H1 (cell line): Measurements from ENCODE around the gene MPPED1. TPM values are rescaled to one million over a fixed set of nuclear protein-coding genes. Genes with fewer than 3 reads are reported as not detected.

ENCODE experiments used
- HDAC2 ChIP-seq, 2 experiments: fragments of 300-600 bp in 1 of 2; sonication (generic) in 1 of 2; IDR thresholded peaks; 2 replicates each; pipeline ENCODE4 v1.6.1; 2011 to 2012; ENCODE audit warnings: low read depth in 2 of 2, low read length in 2 of 2, mild to moderate bottlenecking in 2 of 2, moderate library complexity in 2 of 2, borderline replicate concordance in 1 of 2, inconsistent platforms in 1 of 2
- polyA plus RNA-seq, 7 experiments: library from polyadenylated mRNA; depleted of rRNA in 3 of 7; stranded (reverse) in 5 of 7; unstranded in 2 of 7; fragments of >200 nt in 5 of 7; fragments of 200-250 nt in 2 of 7; gene quantifications; 1 replicate in 5 of 7; 2 replicates in 1 of 7; 4 replicates in 1 of 7; pipeline versions ENCODE4 v1.2.1 to v1.2.3, GENCODE V29; 2011 to 2013; ENCODE audit warnings: missing spikeins in 2 of 7, mixed read lengths in 2 of 7
- total RNA-seq: library from RNA; stranded (reverse); fragmentation: NEBNext Ultra II Directional; extraction: Animal tissue kit (Norgen Biotek cat#: 25700); gene quantifications from 2 replicates; pipeline ENCODE4 v1.2.1, GENCODE V29; 2021

Gene MPPED1
- total and polyA plus RNA-seq, 2 of the 8 experiments (the other 6 are each of a cell fraction or from before 2014, with no cell fraction given), result 0.29 to 0.37 TPM

GRCh38 chr22:43540529-43540923, 128.7 kb downstream of the MPPED1 start (continued):
- no peak for TF ChIP-seq HDAC2 (IDR thresholded peaks at IDR 0.05; ENCODE audit: borderline replicate concordance in 1 of 2, low read depth in 2 of 2, low read length in 2 of 2)
